Measurements from ENCODE around the gene VDR. TPM values are rescaled to one million over a fixed set of nuclear protein-coding genes. Genes with fewer than 3 reads are reported as not detected.
"Not testable (repeated sequence)": the region's sequence is repeated elsewhere in the genome, so short reads cannot be mapped to it uniquely, and the experiment has no call there.

Gene VDR
- total RNA-seq, 2 donors from 2014 or later = 0.59 to 2.2 TPM

DNA sequence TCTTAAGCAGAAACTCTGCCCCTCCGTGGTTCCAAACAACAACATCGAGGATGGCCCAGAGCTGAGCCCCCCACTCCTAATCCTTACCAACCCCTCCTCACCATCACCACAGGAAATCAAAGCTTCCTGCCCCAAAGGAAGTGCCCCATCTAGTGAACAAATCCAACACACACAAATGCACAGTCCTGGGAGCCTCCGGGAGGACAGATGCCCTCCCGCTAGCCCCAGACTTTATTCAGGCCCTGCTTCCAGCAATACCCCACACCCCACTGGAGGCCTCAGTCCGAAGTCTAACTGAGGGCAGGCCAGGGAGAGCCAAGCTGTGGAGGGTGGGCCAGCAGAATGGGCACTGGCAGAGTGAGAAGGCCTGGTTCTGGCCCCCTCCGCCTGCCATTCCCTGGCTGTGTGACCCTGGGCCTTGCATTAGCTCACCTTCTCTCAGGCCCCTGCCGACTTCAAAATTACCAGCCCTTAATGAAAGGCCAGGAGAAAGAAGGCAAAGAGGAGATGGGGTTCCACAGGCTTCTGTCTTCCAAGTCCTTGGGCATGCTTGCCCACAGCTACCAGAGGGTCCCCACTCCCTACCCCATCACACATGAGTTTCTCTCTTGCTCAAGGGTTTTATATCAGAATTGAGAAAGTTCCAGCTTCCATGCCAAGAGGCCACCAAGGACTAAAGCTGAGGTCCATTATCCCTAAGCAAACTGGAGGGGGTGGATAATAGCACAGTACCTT lies 87.4 kb downstream of the VDR start:
- peaks cover 0 to 90% of the 10 kb centered on the region in 2 donors for H3K4me1 ChIP-seq
- no peak for DNase-seq (ENCODE audit: low spot score)
- TF ChIP-seq, protein P1, sequence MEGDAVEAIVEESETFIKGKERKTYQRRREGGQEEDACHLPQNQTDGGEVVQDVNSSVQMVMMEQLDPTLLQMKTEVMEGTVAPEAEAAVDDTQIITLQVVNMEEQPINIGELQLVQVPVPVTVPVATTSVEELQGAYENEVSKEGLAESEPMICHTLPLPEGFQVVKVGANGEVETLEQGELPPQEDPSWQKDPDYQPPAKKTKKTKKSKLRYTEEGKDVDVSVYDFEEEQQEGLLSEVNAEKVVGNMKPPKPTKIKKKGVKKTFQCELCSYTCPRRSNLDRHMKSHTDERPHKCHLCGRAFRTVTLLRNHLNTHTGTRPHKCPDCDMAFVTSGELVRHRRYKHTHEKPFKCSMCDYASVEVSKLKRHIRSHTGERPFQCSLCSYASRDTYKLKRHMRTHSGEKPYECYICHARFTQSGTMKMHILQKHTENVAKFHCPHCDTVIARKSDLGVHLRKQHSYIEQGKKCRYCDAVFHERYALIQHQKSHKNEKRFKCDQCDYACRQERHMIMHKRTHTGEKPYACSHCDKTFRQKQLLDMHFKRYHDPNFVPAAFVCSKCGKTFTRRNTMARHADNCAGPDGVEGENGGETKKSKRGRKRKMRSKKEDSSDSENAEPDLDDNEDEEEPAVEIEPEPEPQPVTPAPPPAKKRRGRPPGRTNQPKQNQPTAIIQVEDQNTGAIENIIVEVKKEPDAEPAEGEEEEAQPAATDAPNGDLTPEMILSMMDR (IDR thresholded peaks at IDR 0.05) = peak in 1 of 2 donors; percentile 54

DNA sequence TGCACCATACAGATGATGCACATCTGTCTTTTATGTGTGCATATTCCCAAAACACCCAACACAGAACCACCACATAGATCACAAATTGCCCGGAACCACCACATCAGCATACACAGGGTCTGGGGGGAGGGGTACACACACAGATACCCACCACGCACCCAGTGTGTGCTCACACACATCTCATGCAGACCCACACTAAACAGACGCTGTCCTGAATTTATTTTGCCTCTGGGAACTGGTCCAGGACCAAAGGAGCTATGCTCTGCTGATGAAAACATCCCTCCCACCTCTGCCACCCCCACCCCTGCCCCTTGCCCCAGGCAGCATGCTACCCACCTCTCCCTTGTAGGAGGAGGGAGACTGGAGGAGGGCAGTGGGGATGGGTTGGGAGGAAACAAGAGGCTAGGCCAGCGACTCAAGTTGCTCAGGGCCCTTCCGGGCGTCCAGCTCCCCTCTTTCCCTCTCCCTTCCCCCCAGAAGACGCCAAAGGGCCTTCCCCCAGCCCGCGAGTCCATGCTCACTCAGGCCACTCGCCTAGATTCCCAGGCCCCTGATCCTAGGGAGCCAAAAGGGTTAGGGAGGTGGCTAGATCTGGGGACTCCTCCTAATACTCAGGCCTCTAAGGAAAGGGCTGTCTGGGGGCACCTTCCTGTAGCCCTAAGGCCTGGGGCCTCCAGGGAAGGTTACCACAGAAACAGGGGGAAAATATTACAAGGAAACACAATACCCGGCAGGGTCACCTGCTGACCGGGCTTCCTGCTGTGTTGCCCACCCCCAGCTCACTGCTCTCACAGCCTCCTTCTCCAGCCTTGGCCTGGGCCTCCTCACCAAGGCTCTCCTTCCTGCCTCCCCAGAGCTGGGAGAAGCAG lies 88.2 kb downstream of the VDR start:
- peaks cover 0 to 90% of the 10 kb centered on the region in 2 donors for H3K4me1 ChIP-seq
- no peaks in the 10 kb centered on the region for H3K9me3 ChIP-seq
- peak overlapping the region; percentile 95 to 99 for H3K27ac ChIP-seq
- DNase-seq (ENCODE audit: low spot score) = no peak
- H3K4me3 ChIP-seq = peak overlapping the region; percentile 77 to 96
- H3K36me3 ChIP-seq = no peaks in the 10 kb centered on the region
- TF ChIP-seq, protein P1 (IDR thresholded peaks at IDR 0.05) = no peak
- no peaks in the 10 kb centered on the region for H3K27me3 ChIP-seq

More for the DNA sequence above, 87.4 kb downstream of the VDR start:
- peak overlapping the region; percentile 77 to 96 for H3K4me3 ChIP-seq
- peak overlapping the region; percentile 95 to 99 for H3K27ac ChIP-seq
- no peaks in the 10 kb centered on the region for H3K36me3 ChIP-seq
- no peaks in the 10 kb centered on the region for H3K27me3 ChIP-seq
- no peaks in the 10 kb centered on the region for H3K9me3 ChIP-seq

DNA sequence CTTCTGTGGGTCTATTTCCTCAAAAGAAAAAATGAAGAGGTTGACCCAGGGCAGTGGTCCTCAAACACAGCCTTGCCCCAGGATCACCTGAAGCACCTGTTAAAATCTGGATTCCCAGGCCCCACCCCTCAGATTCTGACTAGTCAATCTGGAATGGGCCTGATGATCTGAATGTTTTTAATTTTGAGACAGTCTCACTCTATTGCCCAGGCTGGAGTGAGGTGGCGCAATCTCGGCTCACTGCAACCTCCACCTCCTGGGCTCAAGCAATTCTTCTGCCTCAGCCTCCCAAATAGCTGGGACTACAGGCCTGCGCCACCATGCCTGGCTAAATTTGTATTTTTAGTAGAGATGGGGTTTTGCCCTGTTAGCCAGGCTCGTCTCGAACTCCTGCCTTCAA lies 89.3 kb downstream of the VDR start:
- not testable (repeated sequence) for DNase-seq (ENCODE audit: low spot score); H3K36me3 ChIP-seq; H3K4me3 ChIP-seq; H3K9me3 ChIP-seq; H3K27me3 ChIP-seq
- Histone ChIP-seq H3K4me1 (peaks cover 0 to 90% of the 10 kb centered on the region in 2 donors), H3K27ac (peak overlapping the region; percentile 95 to 99)

DNA sequence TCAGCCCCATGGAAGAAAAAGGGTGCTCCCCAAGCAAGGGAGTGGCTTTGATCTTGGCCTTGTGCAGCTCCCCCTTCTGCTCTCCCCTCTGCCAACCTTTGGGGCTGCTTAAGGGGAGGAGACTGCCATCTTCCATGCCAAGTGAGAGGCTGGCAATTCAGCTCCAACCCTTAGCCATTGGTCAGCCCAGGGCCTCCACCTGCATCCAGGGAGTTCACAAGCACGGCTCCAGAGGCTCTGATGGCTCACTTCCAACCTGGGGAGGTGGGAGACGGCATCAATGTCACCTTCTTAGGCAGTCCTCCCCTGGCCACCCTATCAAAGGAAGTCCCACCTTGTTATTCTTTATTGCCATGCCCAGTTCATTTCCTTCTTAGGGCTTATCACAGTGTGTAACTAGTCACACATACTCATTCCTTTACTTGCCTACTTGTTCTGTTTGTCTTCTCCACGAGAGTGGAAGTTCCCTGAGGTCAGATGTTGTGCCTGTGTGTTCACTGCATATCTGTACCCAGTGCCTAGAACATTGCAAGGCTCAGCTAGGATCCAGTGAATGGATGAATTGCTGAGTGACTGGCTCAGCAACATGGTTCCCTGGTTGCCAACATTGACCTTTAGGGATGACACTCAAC lies 90.1 kb downstream of the VDR start:
- peak overlapping the region; percentile 95 to 99 for H3K27ac ChIP-seq
- no peak for DNase-seq (ENCODE audit: low spot score)
- TF ChIP-seq, protein P1 (IDR thresholded peaks at IDR 0.05) = no peak

DNA sequence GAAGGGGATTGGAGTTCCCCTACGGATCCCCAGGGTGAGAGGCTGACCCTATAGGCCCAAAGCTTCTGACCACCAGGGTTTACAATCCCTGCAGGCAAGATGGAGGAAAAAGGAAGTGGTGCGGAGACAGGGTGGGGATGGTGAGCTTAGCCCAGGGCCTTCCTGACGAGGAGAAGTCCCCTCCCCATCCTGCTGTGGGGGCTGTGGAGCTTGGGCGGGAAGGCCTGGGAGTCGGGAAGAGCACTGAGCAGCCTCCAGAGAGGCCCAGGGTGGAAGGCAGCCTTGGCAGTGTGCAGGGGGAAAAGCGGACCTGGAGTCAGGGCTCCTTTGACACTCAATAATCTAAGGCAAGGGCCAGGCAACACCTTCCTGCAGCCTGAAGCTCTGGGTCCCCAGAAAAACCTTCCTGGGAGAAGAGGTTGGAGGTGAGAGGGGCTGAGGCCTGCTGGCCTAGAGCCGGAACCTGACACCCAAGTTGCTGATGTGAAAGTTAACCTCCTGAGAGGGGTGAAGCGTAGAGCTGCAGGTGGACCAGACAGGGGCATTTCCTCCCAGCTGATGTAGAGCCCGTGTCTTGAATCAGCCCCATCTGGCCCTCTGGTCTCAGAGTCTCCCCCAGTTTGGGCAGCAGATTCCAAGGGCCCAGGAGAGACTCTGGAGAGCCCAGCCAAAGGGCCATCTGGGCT lies 91.1 kb downstream of the VDR start:
- Histone ChIP-seq H3K4me3 (peak overlapping the region; percentile 24 to 47), H3K9me3 (no peaks in the 10 kb centered on the region), H3K36me3 (no peaks in the 10 kb centered on the region), H3K4me1 (peaks cover 0 to 100% of the 10 kb centered on the region in 2 donors), H3K27ac (peak overlapping the region; percentile 95 to 99), H3K27me3 (no peaks in the 10 kb centered on the region)
- DNase-seq (ENCODE audit: low spot score) = no peak
- TF ChIP-seq, protein P1 (IDR thresholded peaks at IDR 0.05) = no peak

More for the DNA sequence above, 90.1 kb downstream of the VDR start:
- Histone ChIP-seq H3K4me1 (peaks cover 0 to 95% of the 10 kb centered on the region in 2 donors), H3K36me3 (no peaks in the 10 kb centered on the region), H3K4me3 (no peak overlapping the region), H3K9me3 (no peaks in the 10 kb centered on the region), H3K27me3 (no peaks in the 10 kb centered on the region)
